HCT116 (cell line): ENCODE data around the gene NCLN. TPM values are rescaled to one million over a fixed set of nuclear protein-coding genes. Genes with fewer than 3 reads are reported as not detected.

ENCODE experiments used
- ATAC-seq: fragments of 200-7000 bp; cut with Tn5 transposase; 2 replicates; pipeline ENCODE4 v1.9.1; 2020; ENCODE audit warnings: mild to moderate bottlenecking, moderate library complexity
- BruUV-seq: library from RNA; stranded (reverse); fragments of 400-500 nt; replicated peaks from 2 replicates; lab custom pipeline; 2021; lab: Mats Ljungman, UMichigan
- CTCF ChIA-PET: fragments of 300-600 bp; sonication (Branson Sonifier 250); formaldehyde crosslinking; loops from one replicate; lab custom pipeline; 2021; ENCODE audit warnings: antibody characterized with exemption; lab: Charles Lee
- POLR2A ChIA-PET: fragments of 300-600, 350-600 bp; sonication (Branson Sonifier 250); formaldehyde crosslinking; loops from one replicate; lab custom pipeline; 2021; ENCODE audit warnings: antibody characterized with exemption; lab: Charles Lee
- RAD21 ChIA-PET, 2 experiments: fragments of 300-600 bp; sonication (Branson Sonifier 250); formaldehyde crosslinking; loops; one replicate each; lab custom pipeline; 2023; ENCODE audit warnings: low total read pairs in 2 of 2; ENCODE audit not compliant: uncharacterized antibody in 2 of 2, unreplicated experiment in 2 of 2, low non-redundant PET in 1 of 2; lab: Charles Lee
- DNase-seq: peaks from one replicate; pipeline ENCODE4 v3.0.0-alpha.2; 2010; ENCODE audit warnings: low read depth, low spot score
- H2AFZ ChIP-seq: fragments of 200-600 bp; shearing (Covaris generic), sonication (generic); 2 replicates; pipeline ENCODE4 v1.6.1; 2017; ENCODE audit warnings: low read depth, mixed run types, mixed read lengths, antibody characterized with exemption, low read length; ENCODE audit not compliant: poor library complexity, severe bottlenecking
- H3K27ac ChIP-seq: 2 replicates; pipeline ENCODE4 v1.5.1; 2012; ENCODE audit warnings: low read depth, low read length
- H3K27me3 ChIP-seq: fragments of 200-600 bp; sonication (generic); 2 replicates; pipeline ENCODE4 v1.6.1; 2016; ENCODE audit warnings: mixed run types, low read length, mixed read lengths; ENCODE audit not compliant: insufficient read depth
- H3K36me3 ChIP-seq, 2 experiments: fragments of 200-500 bp in 1 of 2; fragments of 200-600 bp in 1 of 2; sonication (Bioruptor generic) in 1 of 2; sonication (generic) in 1 of 2; 2 replicates each; pipeline versions ENCODE4 v1.5.1 to v1.6.1; 2014 to 2016; ENCODE audit warnings: low read length in 2 of 2, inconsistent platforms in 1 of 2, mixed read lengths in 1 of 2, mixed run types in 1 of 2; ENCODE audit not compliant: insufficient read depth in 2 of 2, control insufficient read depth in 1 of 2
- H3K4me1 ChIP-seq, 2 experiments: fragments of 200-600 bp in 1 of 2; sonication (generic) in 1 of 2; 2 replicates each; pipeline versions ENCODE4 v1.5.1 to v1.6.1; 2012 to 2017; ENCODE audit warnings: low read length in 2 of 2, inconsistent platforms in 1 of 2, mild to moderate bottlenecking in 1 of 2, mixed read lengths in 1 of 2, mixed run types in 1 of 2, moderate library complexity in 1 of 2; ENCODE audit not compliant: insufficient read depth in 2 of 2, control insufficient read depth in 1 of 2
- H3K4me2 ChIP-seq: fragments of 200-600 bp; sonication (generic); 2 replicates; pipeline ENCODE4 v1.6.1; 2017; ENCODE audit warnings: mixed run types, low read length, mixed read lengths
- H3K4me3 ChIP-seq, 2 experiments: fragments of 200-600 bp in 1 of 2; sonication (generic) in 1 of 2; replicated peaks in 1 of 2; 2 replicates each; pipeline ENCODE4 v1.5.1; 2011 to 2016; ENCODE audit warnings: low read length in 2 of 2, control low read depth in 1 of 2, low read depth in 1 of 2, mild to moderate bottlenecking in 1 of 2, mixed read lengths in 1 of 2, mixed run types in 1 of 2
- H3K79me2 ChIP-seq: fragments of 200-600 bp; sonication (generic); 2 replicates; pipeline ENCODE4 v1.6.1; 2017; ENCODE audit warnings: mild to moderate bottlenecking, mixed run types, low read length, moderate library complexity, mixed read lengths; ENCODE audit not compliant: insufficient read depth
- H3K9ac ChIP-seq: fragments of 200-600 bp; sonication (generic); 2 replicates; pipeline ENCODE4 v1.6.1; 2016; ENCODE audit warnings: low read length, mixed read lengths
- H3K9me2 ChIP-seq: fragments of 200-600 bp; sonication (generic), shearing (Covaris generic); 2 replicates; pipeline ENCODE4 v1.6.1; 2017; ENCODE audit warnings: mixed run types, mild to moderate bottlenecking, moderate library complexity; ENCODE audit not compliant: insufficient read depth
- H3K9me3 ChIP-seq, 2 experiments: fragments of 200-500 bp in 1 of 2; fragments of 200-600 bp in 1 of 2; sonication (Bioruptor generic) in 1 of 2; sonication (generic) in 1 of 2; 2 replicates each; pipeline ENCODE4 v1.6.1; 2014 to 2017; ENCODE audit warnings: low read length in 2 of 2, mixed read lengths in 2 of 2, inconsistent platforms in 1 of 2, low read depth in 1 of 2, mild to moderate bottlenecking in 1 of 2, mixed run types in 1 of 2, moderate library complexity in 1 of 2; ENCODE audit not compliant: control insufficient read depth in 1 of 2, insufficient read depth in 1 of 2
- H4K20me1 ChIP-seq: fragments of 200-600 bp; sonication (generic), shearing (Covaris generic); 2 replicates; pipeline ENCODE4 v1.6.1; 2017; ENCODE audit warnings: mixed run types, mild to moderate bottlenecking, moderate library complexity; ENCODE audit not compliant: insufficient read depth
- ATF3 ChIP-seq: IDR thresholded peaks from 2 replicates; pipeline ENCODE4 v1.6.1; 2012
- EGR1 ChIP-seq: IDR thresholded peaks from 2 replicates; pipeline ENCODE4 v1.6.1; 2012; ENCODE audit warnings: low read depth
- ELF1 ChIP-seq: IDR thresholded peaks from 2 replicates; pipeline ENCODE4 v1.6.1; 2012; ENCODE audit warnings: low read depth, borderline replicate concordance
- EZH2 ChIP-seq: fragments of 200-600 bp; sonication (generic); IDR thresholded peaks from 2 replicates; pipeline ENCODE4 v1.6.1; 2017; ENCODE audit warnings: antibody characterized with exemption, mixed run types
- EZH2phosphoT487 ChIP-seq: fragments of 200-600 bp; IDR thresholded peaks from 2 replicates; pipeline ENCODE4 v1.6.1; 2018; ENCODE audit warnings: antibody characterized with exemption, borderline replicate concordance
- FOSL1 ChIP-seq: IDR thresholded peaks from 2 replicates; pipeline ENCODE4 v1.6.1; 2012; ENCODE audit warnings: low read depth
- MAX ChIP-seq: IDR thresholded peaks from 2 replicates; pipeline ENCODE4 v1.6.1; 2012
- RAD21 ChIP-seq: IDR thresholded peaks from 2 replicates; pipeline ENCODE4 v1.6.1; 2012; ENCODE audit warnings: low read depth, mild to moderate bottlenecking
- REST ChIP-seq: IDR thresholded peaks from 2 replicates; pipeline ENCODE4 v1.6.1; 2012; ENCODE audit warnings: low read depth
- SIN3A ChIP-seq: IDR thresholded peaks from 2 replicates; pipeline ENCODE4 v1.6.1; 2012; ENCODE audit warnings: low read depth
- SP1 ChIP-seq: IDR thresholded peaks from 2 replicates; pipeline ENCODE4 v1.6.1; 2012; ENCODE audit warnings: low read depth
- TCF7L2 ChIP-seq: IDR thresholded peaks from 2 replicates; pipeline ENCODE4 v1.7.0; 2011; ENCODE audit warnings: borderline replicate concordance, inconsistent platforms; ENCODE audit not compliant: insufficient read depth, insufficient read length; ENCODE audit errors: extremely low read depth
- YY1 ChIP-seq: IDR thresholded peaks from 2 replicates; pipeline ENCODE4 v1.6.1; 2011; ENCODE audit warnings: low read length, low read depth, moderate library complexity, mild to moderate bottlenecking; ENCODE audit not compliant: insufficient replicate concordance; ENCODE audit errors: extremely low read depth
- ZFX ChIP-seq: fragments of 450-650 bp; IDR thresholded peaks from 2 replicates; pipeline ENCODE4 v1.6.1; 2017
- intact Hi-C: fragments of 100-400 bp; cut with micrococcal nuclease; formaldehyde crosslinking; loops from 2 replicates; pipeline ENCODE4 v1.10.0; 2022
- total RNA-seq: library from RNA; stranded (reverse); gene quantifications from one replicate; pipeline ENCODE4 v1.2.1, GENCODE V29; 2021; ENCODE audit not compliant: unreplicated experiment
- TF ChIP-seq, protein P1 (sequence below): IDR thresholded peaks from 2 replicates; pipeline ENCODE4 v1.6.1; 2011; ENCODE audit warnings: mild to moderate bottlenecking, low read length, moderate library complexity; ENCODE audit not compliant: insufficient replicate concordance; ENCODE audit errors: extremely low read depth
- TF ChIP-seq, protein P2 (sequence below), 3 experiments: fragments of 200-600 bp in 1 of 3; sonication (generic) in 1 of 3; IDR thresholded peaks in 2 of 3; conservative IDR thresholded peaks in 1 of 3; 2 replicates each; pipeline ENCODE4 v1.5.1; 2012 to 2017; ENCODE audit warnings: low read depth in 2 of 3, low read length in 2 of 3, antibody characterized with exemption in 1 of 3, borderline replicate concordance in 1 of 3, control low read depth in 1 of 3, mild to moderate bottlenecking in 1 of 3, mixed read lengths in 1 of 3, mixed run types in 1 of 3, moderate library complexity in 1 of 3; ENCODE audit not compliant: insufficient read depth in 1 of 3

The NCLN gene
- total RNA-seq, 1 experiment from 2014 or later: 119 TPM

DNA sequence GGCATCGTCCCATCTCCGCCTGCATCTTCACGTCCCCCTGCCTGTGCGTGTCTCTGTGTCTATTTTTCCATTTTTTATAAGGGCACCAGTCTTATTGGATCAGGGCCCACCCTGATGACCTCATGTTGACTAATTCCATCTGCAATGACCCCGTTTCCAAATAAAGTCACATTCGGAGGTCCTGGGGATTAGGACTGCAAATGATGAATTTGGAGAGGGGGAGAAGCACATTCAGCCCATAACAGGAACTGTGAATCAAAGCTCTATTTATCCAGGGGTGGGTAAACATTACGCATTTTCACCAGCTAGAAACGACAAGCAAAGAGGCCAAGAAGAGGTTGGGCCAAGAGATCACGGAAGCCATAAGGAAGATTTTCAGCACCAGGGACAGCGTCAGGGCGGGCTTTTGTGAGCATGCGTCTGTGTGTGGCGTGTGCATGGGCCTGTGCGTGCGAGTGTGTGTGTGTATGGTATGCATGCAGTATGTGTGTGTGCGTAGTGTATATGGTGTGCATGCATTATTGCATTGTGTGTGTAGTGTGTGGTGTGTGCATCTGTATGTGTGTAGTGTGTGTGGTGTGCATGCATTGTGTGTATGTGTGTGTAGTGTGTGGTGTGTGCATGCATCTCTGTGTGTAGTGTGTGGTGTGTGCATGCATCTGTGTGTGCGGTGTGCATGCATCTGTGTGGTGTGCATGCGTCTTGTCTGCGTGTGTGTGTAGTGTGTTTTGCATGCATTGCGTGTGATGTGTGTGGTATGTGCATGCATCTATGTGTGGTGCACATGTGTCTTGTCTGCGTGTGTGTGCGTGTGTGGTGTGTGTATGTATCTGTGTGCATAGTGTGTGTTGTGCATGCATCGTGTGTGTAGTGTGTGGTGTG lies 58.3 kb downstream of the NCLN start:
- H3K27me3 ChIP-seq: peaks cover 11% of the 10 kb centered on the region
- TF ChIP-seq MAX (peak; percentile 44), SP1 (no peak), TCF7L2 (no peak), EGR1 (no peak), RAD21 (no peak), ZFX (no peak), REST (peak; percentile 96), EZH2phosphoT487 (no peak), SIN3A (no peak), YY1 (no peak), ELF1 (no peak), FOSL1 (no peak), EZH2 (no peak), ATF3 (no peak)
- TF ChIP-seq, protein P1, sequence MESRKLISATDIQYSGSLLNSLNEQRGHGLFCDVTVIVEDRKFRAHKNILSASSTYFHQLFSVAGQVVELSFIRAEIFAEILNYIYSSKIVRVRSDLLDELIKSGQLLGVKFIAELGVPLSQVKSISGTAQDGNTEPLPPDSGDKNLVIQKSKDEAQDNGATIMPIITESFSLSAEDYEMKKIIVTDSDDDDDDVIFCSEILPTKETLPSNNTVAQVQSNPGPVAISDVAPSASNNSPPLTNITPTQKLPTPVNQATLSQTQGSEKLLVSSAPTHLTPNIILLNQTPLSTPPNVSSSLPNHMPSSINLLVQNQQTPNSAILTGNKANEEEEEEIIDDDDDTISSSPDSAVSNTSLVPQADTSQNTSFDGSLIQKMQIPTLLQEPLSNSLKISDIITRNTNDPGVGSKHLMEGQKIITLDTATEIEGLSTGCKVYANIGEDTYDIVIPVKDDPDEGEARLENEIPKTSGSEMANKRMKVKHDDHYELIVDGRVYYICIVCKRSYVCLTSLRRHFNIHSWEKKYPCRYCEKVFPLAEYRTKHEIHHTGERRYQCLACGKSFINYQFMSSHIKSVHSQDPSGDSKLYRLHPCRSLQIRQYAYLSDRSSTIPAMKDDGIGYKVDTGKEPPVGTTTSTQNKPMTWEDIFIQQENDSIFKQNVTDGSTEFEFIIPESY: no peak
- TF ChIP-seq, protein P2, sequence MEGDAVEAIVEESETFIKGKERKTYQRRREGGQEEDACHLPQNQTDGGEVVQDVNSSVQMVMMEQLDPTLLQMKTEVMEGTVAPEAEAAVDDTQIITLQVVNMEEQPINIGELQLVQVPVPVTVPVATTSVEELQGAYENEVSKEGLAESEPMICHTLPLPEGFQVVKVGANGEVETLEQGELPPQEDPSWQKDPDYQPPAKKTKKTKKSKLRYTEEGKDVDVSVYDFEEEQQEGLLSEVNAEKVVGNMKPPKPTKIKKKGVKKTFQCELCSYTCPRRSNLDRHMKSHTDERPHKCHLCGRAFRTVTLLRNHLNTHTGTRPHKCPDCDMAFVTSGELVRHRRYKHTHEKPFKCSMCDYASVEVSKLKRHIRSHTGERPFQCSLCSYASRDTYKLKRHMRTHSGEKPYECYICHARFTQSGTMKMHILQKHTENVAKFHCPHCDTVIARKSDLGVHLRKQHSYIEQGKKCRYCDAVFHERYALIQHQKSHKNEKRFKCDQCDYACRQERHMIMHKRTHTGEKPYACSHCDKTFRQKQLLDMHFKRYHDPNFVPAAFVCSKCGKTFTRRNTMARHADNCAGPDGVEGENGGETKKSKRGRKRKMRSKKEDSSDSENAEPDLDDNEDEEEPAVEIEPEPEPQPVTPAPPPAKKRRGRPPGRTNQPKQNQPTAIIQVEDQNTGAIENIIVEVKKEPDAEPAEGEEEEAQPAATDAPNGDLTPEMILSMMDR (IDR thresholded peaks at IDR 0.05 in 2 of 3, conservative IDR thresholded peaks at IDR 0.05 in 1 of 3; ENCODE audit: borderline replicate concordance in 1 of 3, insufficient read depth in 1 of 3, low read depth in 2 of 3, low read length in 2 of 3): no peak
- no peaks in the 10 kb centered on the region for H3K36me3 ChIP-seq
- no peaks in the 10 kb centered on the region for H3K79me2 ChIP-seq
- no peak overlapping the region for H3K9ac ChIP-seq
- H4K20me1 ChIP-seq: no peaks in the 10 kb centered on the region
- peak; percentile 15 for DNase-seq
- RAD21 ChIA-PET: no interaction called here
- H3K9me3 ChIP-seq: no peaks in the 10 kb centered on the region
- H3K4me3 ChIP-seq: no peak overlapping the region
- no peak overlapping the region for H2AFZ ChIP-seq
- ATAC-seq: peak; percentile 67
- POLR2A ChIA-PET: no interaction called here
- no peaks in the 10 kb centered on the region for H3K4me1 ChIP-seq
- H3K27ac ChIP-seq: no peak overlapping the region
- H3K4me2 ChIP-seq: no peak overlapping the region
- BruUV-seq: no TSS peak
- intact Hi-C loops: no loop called here
- no peaks in the 10 kb centered on the region for H3K9me2 ChIP-seq
- CTCF ChIA-PET: no interaction called here
